ENCODE measurements around the gene TGM5. TPM values are rescaled to one million over a fixed set of nuclear protein-coding genes. Genes with fewer than 3 reads are reported as not detected.
"Not testable (repeated sequence)": the region's sequence is repeated elsewhere in the genome, so short reads cannot be mapped to it uniquely, and the experiment has no call there.

Gene TGM5
- total and polyA plus RNA-seq, 4 donors = 0.15 TPM; not detected in 3

- Histone ChIP-seq H3K9me3 (ENCODE audit: control insufficient read depth in 4 of 4, insufficient read depth in 3 of 4, low read length in 3 of 4) (peaks cover 0 to 5% (median 1%) of the 10 kb centered on the region in 4 donors), H3K27me3 (ENCODE audit: control insufficient read depth in 3 of 3, insufficient read depth in 3 of 3, low read length in 2 of 3) (no peaks in the 10 kb centered on the region), H3K4me1 (ENCODE audit: control insufficient read depth in 5 of 5, insufficient read depth in 5 of 5, low read length in 5 of 5) (no peaks in the 10 kb centered on the region), H3K36me3 (ENCODE audit: control insufficient read depth in 4 of 4, insufficient read depth in 4 of 4, low read length in 4 of 4) (no peaks in the 10 kb centered on the region), H3K27ac (ENCODE audit: low read depth in 1 of 2, low read length in 1 of 2) (no peak overlapping the region), H3K4me3 (no peak overlapping the region), H3K9ac (ENCODE audit: insufficient read depth in 1 of 2, low read length in 2 of 2) (no peak overlapping the region)
- ATAC-seq (ENCODE audit: insufficient read depth, low FRiP score) = no peak
- whole genome bisulfite sequencing, 2 donors = 72 to 83% methylated on average over 15 of the region's 15 CpGs
- DNase-seq = no peak
- no peak for TF ChIP-seq CTCF (IDR thresholded peaks at IDR 0.05; ENCODE audit: control extremely low read depth, extremely low read depth)
Measured at GRCh38 chr15:43275740-43276562, 9.2 kb upstream of the TGM5 start.

GRCh38 chr15:43274136-43274535 lies 7.4 kb upstream of the TGM5 start:
- WGBS, 2 donors = 70 to 73% methylated on average over 9 of the region's 9 CpGs
- no peak overlapping the region for H3K9ac ChIP-seq (ENCODE audit: insufficient read depth in 1 of 2, low read length in 2 of 2)
- DNase-seq = no peak
- peaks cover 0 to 5% (median 1%) of the 10 kb centered on the region in 4 donors for H3K9me3 ChIP-seq (ENCODE audit: control insufficient read depth in 4 of 4, insufficient read depth in 3 of 4, low read length in 3 of 4)
- no peaks in the 10 kb centered on the region for H3K4me1 ChIP-seq (ENCODE audit: control insufficient read depth in 5 of 5, insufficient read depth in 5 of 5, low read length in 5 of 5)
- no peaks in the 10 kb centered on the region for H3K27me3 ChIP-seq (ENCODE audit: control insufficient read depth in 3 of 3, insufficient read depth in 3 of 3, low read length in 2 of 3)
- no peak for TF ChIP-seq CTCF (IDR thresholded peaks at IDR 0.05; ENCODE audit: control extremely low read depth, extremely low read depth)
- ATAC-seq (ENCODE audit: insufficient read depth, low FRiP score) = no peak
- no peak overlapping the region for H3K4me3 ChIP-seq
- peak overlapping the region in 1 of 2 donors; percentile 30 for H3K27ac ChIP-seq (ENCODE audit: low read depth in 1 of 2, low read length in 1 of 2)
- H3K36me3 ChIP-seq (ENCODE audit: control insufficient read depth in 4 of 4, insufficient read depth in 4 of 4, low read length in 4 of 4) = no peaks in the 10 kb centered on the region

- H3K27ac ChIP-seq (ENCODE audit: low read depth in 1 of 2, low read length in 1 of 2) = no peak overlapping the region
- TF ChIP-seq CTCF (IDR thresholded peaks at IDR 0.05; ENCODE audit: control extremely low read depth, extremely low read depth) = no peak
- no peak for ATAC-seq (ENCODE audit: insufficient read depth, low FRiP score)
- H3K27me3 ChIP-seq (ENCODE audit: control insufficient read depth in 3 of 3, insufficient read depth in 3 of 3, low read length in 2 of 3) = no peaks in the 10 kb centered on the region
- peaks cover 0 to 5% (median 1%) of the 10 kb centered on the region in 4 donors for H3K9me3 ChIP-seq (ENCODE audit: control insufficient read depth in 4 of 4, insufficient read depth in 3 of 4, low read length in 3 of 4)
- no peak overlapping the region for H3K4me3 ChIP-seq
- no peak overlapping the region for H3K9ac ChIP-seq (ENCODE audit: insufficient read depth in 1 of 2, low read length in 2 of 2)
- no peaks in the 10 kb centered on the region for H3K36me3 ChIP-seq (ENCODE audit: control insufficient read depth in 4 of 4, insufficient read depth in 4 of 4, low read length in 4 of 4)
- no peak for DNase-seq
- WGBS, 2 donors = 85 to 86% methylated on average over 2 of the region's 2 CpGs
- H3K4me1 ChIP-seq (ENCODE audit: control insufficient read depth in 5 of 5, insufficient read depth in 5 of 5, low read length in 5 of 5) = no peaks in the 10 kb centered on the region
Measured at GRCh38 chr15:43273243-43273642, 6.5 kb upstream of the TGM5 start.

GRCh38 chr15:43271908-43272307 lies 5.2 kb upstream of the TGM5 start:
- 87 to 94% methylated on average over 1 of the region's 1 CpG for WGBS, 2 donors
- not testable (repeated sequence) for H3K27me3 ChIP-seq (ENCODE audit: control insufficient read depth in 3 of 3, insufficient read depth in 3 of 3, low read length in 2 of 3); H3K4me1 ChIP-seq (ENCODE audit: control insufficient read depth in 5 of 5, insufficient read depth in 5 of 5, low read length in 5 of 5)

More at GRCh38 chr15:43271908-43272307, 5.2 kb upstream of the TGM5 start:
- not testable (repeated sequence) for H3K36me3 ChIP-seq (ENCODE audit: control insufficient read depth in 4 of 4, insufficient read depth in 4 of 4, low read length in 4 of 4); H3K27ac ChIP-seq (ENCODE audit: low read depth in 1 of 2, low read length in 1 of 2); H3K4me3 ChIP-seq; DNase-seq; H3K9me3 ChIP-seq (ENCODE audit: control insufficient read depth in 4 of 4, insufficient read depth in 3 of 4, low read length in 3 of 4); H3K9ac ChIP-seq (ENCODE audit: insufficient read depth in 1 of 2, low read length in 2 of 2); ATAC-seq (ENCODE audit: insufficient read depth, low FRiP score)
